B cell (primary cell): Measurements from ENCODE around the gene JAG1. TPM values are rescaled to one million over a fixed set of nuclear protein-coding genes. Genes with fewer than 3 reads are reported as not detected.

Experiments used
- ATAC-seq: fragments of 200-7000 bp; cut with Tn5 transposase; one replicate; pipeline ENCODE4 v1.10.0; 2021; ENCODE audit warnings: low read depth, mild to moderate bottlenecking, moderate number of reproducible peaks, moderate library complexity
- CTCF ChIA-PET: fragments of 350-600 bp; sonication (Branson Sonifier 250); formaldehyde crosslinking; loops from one replicate; lab custom pipeline; 2021; ENCODE audit warnings: antibody characterized with exemption, inconsistent platforms; lab: Charles Lee
- POLR2A ChIA-PET: fragments of 350-600 bp; sonication (Branson Sonifier 250); formaldehyde crosslinking; loops from one replicate; lab custom pipeline; 2021; ENCODE audit warnings: antibody characterized with exemption; lab: Charles Lee
- DNase-seq: peaks from one replicate; pipeline ENCODE4 v3.0.0; 2013
- H2AFZ ChIP-seq: 2 replicates; pipeline ENCODE4 v1.6.1; 2012; ENCODE audit warnings: mild to moderate bottlenecking, low read depth, low read length; ENCODE audit not compliant: insufficient read depth, poor library complexity, severe bottlenecking
- H3K27ac ChIP-seq, 2 donors: 1 replicate in 1 of 2; 2 replicates in 1 of 2; pipeline ENCODE4 v1.5.1; 2012 to 2013; ENCODE audit warnings: low read length in 2 of 2, mild to moderate bottlenecking in 2 of 2, moderate library complexity in 1 of 2
- H3K27me3 ChIP-seq, 4 experiments: fragments of 200-600 bp in 1 of 4; sonication (generic) in 1 of 4; replicated peaks in 1 of 4; 1 replicate in 2 of 4; 2 replicates in 2 of 4; pipeline versions ENCODE4 v1.6.1 to v1.7.0; 2013 to 2016; ENCODE audit warnings: low read length in 3 of 4, mild to moderate bottlenecking in 2 of 4, mixed read lengths in 1 of 4, moderate library complexity in 1 of 4; ENCODE audit not compliant: insufficient read depth in 4 of 4, control insufficient read depth in 3 of 4; ENCODE audit errors: control extremely low read depth in 1 of 4
- H3K36me3 ChIP-seq, 2 experiments: replicated peaks in 1 of 2; 1 replicate in 1 of 2; 2 replicates in 1 of 2; pipeline versions ENCODE4 v1.6.1 to v1.7.1; 2013; ENCODE audit warnings: low read length in 1 of 2; ENCODE audit not compliant: insufficient read depth in 2 of 2, control insufficient read depth in 1 of 2; ENCODE audit errors: control extremely low read depth in 1 of 2, extremely low read depth in 1 of 2
- H3K4me1 ChIP-seq, 2 donors: fragments of 200-600 bp in 1 of 2; sonication (generic) in 1 of 2; 1 replicate in 1 of 2; 2 replicates in 1 of 2; pipeline versions ENCODE4 v1.5.1 to v1.6.1; 2013 to 2017; ENCODE audit warnings: low read length in 2 of 2; ENCODE audit not compliant: control insufficient read depth in 2 of 2, insufficient read depth in 2 of 2
- H3K4me2 ChIP-seq: replicated peaks from 2 replicates; pipeline ENCODE3; 2012; ENCODE audit warnings: mild to moderate bottlenecking, low read depth, low read length; ENCODE audit not compliant: poor library complexity, severe bottlenecking
- H3K4me3 ChIP-seq, 5 experiments: fragments of 200-600 bp in 1 of 5; sonication (generic) in 1 of 5; 1 replicate in 3 of 5; 2 replicates in 2 of 5; pipeline versions ENCODE4 v1.5.1 to v1.7.0; 2011 to 2016; ENCODE audit warnings: low read length in 4 of 5, mild to moderate bottlenecking in 4 of 5, low read depth in 2 of 5, control low read depth in 1 of 5, moderate library complexity in 1 of 5; ENCODE audit not compliant: insufficient read depth in 1 of 5; ENCODE audit errors: control extremely low read depth in 1 of 5, extremely low read depth in 1 of 5
- H3K79me2 ChIP-seq: fragments of 200-600 bp; sonication (generic); one replicate; pipeline ENCODE4 v1.6.0; 2016; ENCODE audit warnings: low read length; ENCODE audit not compliant: control insufficient read depth, insufficient read depth
- H3K9ac ChIP-seq: fragments of 200-600 bp; sonication (generic); 2 replicates; pipeline ENCODE4 v1.6.1; 2017; ENCODE audit warnings: mild to moderate bottlenecking, low read length, moderate library complexity
- H3K9me3 ChIP-seq, 3 donors: one replicate each; pipeline versions ENCODE4 v1.6.1 to v1.7.1; 2013; ENCODE audit warnings: low read length in 2 of 3; ENCODE audit not compliant: control insufficient read depth in 2 of 3, insufficient read depth in 1 of 3; ENCODE audit errors: control extremely low read depth in 1 of 3
- H4K20me1 ChIP-seq: 2 replicates; pipeline ENCODE4 v1.6.0; 2012; ENCODE audit warnings: mild to moderate bottlenecking, low read length; ENCODE audit not compliant: insufficient read depth, control insufficient read depth, poor library complexity, severe bottlenecking
- H3K27ac Mint-ChIP-seq: one replicate; pipeline ENCODE4 v1.8.0; 2021; ENCODE audit warnings: mixed read lengths
- H3K27me3 Mint-ChIP-seq: one replicate; pipeline ENCODE4 v1.8.0; 2021; ENCODE audit warnings: mixed read lengths
- H3K4me1 Mint-ChIP-seq: one replicate; pipeline ENCODE4 v1.8.0; 2021; ENCODE audit warnings: mixed read lengths
- H3K4me3 Mint-ChIP-seq: one replicate; pipeline ENCODE4 v1.8.0; 2021; ENCODE audit warnings: mixed read lengths
- H3K9me3 Mint-ChIP-seq: one replicate; pipeline ENCODE4 v1.8.0; 2022; ENCODE audit warnings: mixed read lengths; ENCODE audit not compliant: insufficient read depth
- EZH2 ChIP-seq: IDR thresholded peaks from 2 replicates; pipeline ENCODE4 v1.6.1; 2012; ENCODE audit warnings: borderline replicate concordance, low read depth, mild to moderate bottlenecking, moderate library complexity, low read length; ENCODE audit not compliant: insufficient read depth, poor library complexity, severe bottlenecking
- WGBS: methylation state at CpG from one replicate; pipeline ENCODE4 v1.1.5; 2013; ENCODE audit warnings: missing lambda C conversion rate; ENCODE audit not compliant: insufficient coverage; 5-methylcytosine and 5-hydroxymethylcytosine counted together
- intact Hi-C: fragments of 100-400 bp; cut with micrococcal nuclease; formaldehyde crosslinking; loops from one replicate; pipeline ENCODE4 v1.10.0; 2022
- polyA plus RNA-seq: library from polyadenylated mRNA; depleted of rRNA; stranded (reverse); fragments of >200 nt; gene quantifications from 2 replicates; pipeline ENCODE4 v1.2.3, GENCODE V29; 2012
- total RNA-seq, 2 donors: library from RNA; stranded (reverse); fragments of 120-200 nt in 1 of 2; gene quantifications; 1 replicate in 1 of 2; 2 replicates in 1 of 2; pipeline versions ENCODE4 v1.2.3 to v1.2.4, GENCODE V29; 2013 to 2022
- TF ChIP-seq, protein P1 (sequence below): fragments of 200-600 bp; IDR thresholded peaks from one replicate; pipeline ENCODE4 v1.8.0; 2022; ENCODE audit warnings: antibody characterized with exemption, mild to moderate bottlenecking

JAG1 gene
- total and polyA plus RNA-seq, 2 donors (not counting 1 experiment from before 2014, with no cell fraction given): not detected

DNA sequence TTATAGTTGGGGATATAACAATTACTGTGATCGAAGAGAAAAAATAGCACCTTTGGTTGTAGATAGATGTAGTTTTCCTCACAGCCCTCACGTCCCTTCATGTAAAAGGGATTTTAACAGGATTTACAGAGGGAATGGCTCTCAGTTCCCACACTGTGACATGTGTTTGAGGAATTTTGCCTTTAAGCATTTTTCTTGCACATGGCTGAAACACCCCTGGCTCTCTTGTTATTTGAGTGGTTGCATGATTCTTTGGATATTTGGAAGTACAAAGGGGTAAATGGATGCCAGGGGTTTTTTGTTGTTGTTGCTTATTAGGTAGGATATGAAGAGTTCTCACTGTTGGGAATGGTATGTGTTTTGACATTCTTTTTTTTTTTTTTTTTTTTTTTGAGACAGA is 48.2 kb downstream of the JAG1 start:
- H3K4me1 Mint-ChIP-seq: no peaks in the 10 kb centered on the region
- no peaks in the 10 kb centered on the region for H3K27me3 Mint-ChIP-seq
- no peak overlapping the region for H2AFZ ChIP-seq
- no peaks in the 10 kb centered on the region for H3K9me3 ChIP-seq
- no peaks in the 10 kb centered on the region for H3K27me3 ChIP-seq
- H3K9me3 Mint-ChIP-seq: no peaks in the 10 kb centered on the region
- no peak overlapping the region for H3K9ac ChIP-seq
- H3K4me3 ChIP-seq: no peak overlapping the region
- no peaks in the 10 kb centered on the region for H3K36me3 ChIP-seq
- intact Hi-C loops: no loop called here
- H3K4me2 ChIP-seq: no peak overlapping the region
- ATAC-seq (no peak), DNase-seq (no peak)
- TF ChIP-seq EZH2: no peak
- TF ChIP-seq, protein P1, sequence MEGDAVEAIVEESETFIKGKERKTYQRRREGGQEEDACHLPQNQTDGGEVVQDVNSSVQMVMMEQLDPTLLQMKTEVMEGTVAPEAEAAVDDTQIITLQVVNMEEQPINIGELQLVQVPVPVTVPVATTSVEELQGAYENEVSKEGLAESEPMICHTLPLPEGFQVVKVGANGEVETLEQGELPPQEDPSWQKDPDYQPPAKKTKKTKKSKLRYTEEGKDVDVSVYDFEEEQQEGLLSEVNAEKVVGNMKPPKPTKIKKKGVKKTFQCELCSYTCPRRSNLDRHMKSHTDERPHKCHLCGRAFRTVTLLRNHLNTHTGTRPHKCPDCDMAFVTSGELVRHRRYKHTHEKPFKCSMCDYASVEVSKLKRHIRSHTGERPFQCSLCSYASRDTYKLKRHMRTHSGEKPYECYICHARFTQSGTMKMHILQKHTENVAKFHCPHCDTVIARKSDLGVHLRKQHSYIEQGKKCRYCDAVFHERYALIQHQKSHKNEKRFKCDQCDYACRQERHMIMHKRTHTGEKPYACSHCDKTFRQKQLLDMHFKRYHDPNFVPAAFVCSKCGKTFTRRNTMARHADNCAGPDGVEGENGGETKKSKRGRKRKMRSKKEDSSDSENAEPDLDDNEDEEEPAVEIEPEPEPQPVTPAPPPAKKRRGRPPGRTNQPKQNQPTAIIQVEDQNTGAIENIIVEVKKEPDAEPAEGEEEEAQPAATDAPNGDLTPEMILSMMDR: no peak
- no peak overlapping the region for H3K27ac Mint-ChIP-seq
- H3K4me3 Mint-ChIP-seq: no peak overlapping the region
- no peaks in the 10 kb centered on the region for H3K4me1 ChIP-seq
- H4K20me1 ChIP-seq: no peaks in the 10 kb centered on the region
- H3K79me2 ChIP-seq: no peaks in the 10 kb centered on the region
- H3K27ac ChIP-seq: no peak overlapping the region
- ChIA-PET CTCF (no interaction called here), POLR2A (no interaction called here)
- no CpG with 5 or more reads among the region's 2 CpGs for WGBS

DNA sequence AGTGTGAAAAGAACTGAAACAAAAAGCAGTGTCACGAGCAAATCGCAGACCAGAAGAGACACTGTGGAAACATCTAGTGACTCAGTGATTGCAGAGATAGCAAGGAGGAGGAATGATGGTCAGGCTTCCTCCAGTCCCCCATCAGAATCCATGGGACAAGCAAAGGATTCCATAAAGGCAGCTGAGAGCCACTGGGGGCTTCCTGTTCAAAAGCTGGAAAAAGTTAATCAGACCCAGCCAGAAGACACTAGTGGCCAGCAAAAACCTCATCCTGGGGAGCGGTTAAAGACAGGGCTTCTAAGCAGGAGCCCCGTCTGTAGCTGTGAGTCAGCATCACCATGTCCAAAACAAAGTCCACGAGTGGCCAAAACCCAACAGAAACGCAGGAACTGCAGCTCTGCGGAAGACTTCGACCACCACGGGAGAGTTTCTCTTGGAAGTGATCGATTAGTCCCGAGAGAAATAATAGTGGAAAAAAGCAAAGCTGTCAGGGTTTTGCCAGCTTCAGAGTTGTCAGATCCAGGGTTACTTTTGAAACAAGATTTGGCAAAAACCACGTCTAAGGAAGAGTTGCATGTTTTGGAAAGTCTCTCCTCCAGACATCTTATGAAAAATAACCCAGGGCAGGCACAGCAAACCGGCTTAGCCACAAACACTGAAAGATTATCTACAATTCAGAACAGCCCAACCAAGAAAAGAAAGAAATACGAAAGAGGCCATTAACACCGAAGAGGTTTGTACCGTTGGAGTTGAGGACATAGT is 51.0 kb downstream of the JAG1 start:
- TF ChIP-seq EZH2: no peak
- TF ChIP-seq, protein P1: no peak
- H2AFZ ChIP-seq: no peak overlapping the region
- no peak overlapping the region for H3K4me3 ChIP-seq
- H4K20me1 ChIP-seq: no peaks in the 10 kb centered on the region
- Mint-ChIP-seq H3K4me3 (no peak overlapping the region), H3K9me3 (no peaks in the 10 kb centered on the region), H3K27ac (no peak overlapping the region), H3K27me3 (no peaks in the 10 kb centered on the region), H3K4me1 (no peaks in the 10 kb centered on the region)
- H3K9me3 ChIP-seq: no peaks in the 10 kb centered on the region
- H3K9ac ChIP-seq: no peak overlapping the region
- intact Hi-C loops: no loop called here
- no peaks in the 10 kb centered on the region for H3K4me1 ChIP-seq
- no peaks in the 10 kb centered on the region for H3K27me3 ChIP-seq
- ChIA-PET POLR2A (no interaction called here), CTCF (no interaction called here)
- WGBS: 98% methylated on average over 15 of the region's 16 CpGs
- DNase-seq (no peak), ATAC-seq (no peak)
- no peak overlapping the region for H3K4me2 ChIP-seq
- H3K27ac ChIP-seq: no peak overlapping the region
- H3K79me2 ChIP-seq: no peaks in the 10 kb centered on the region
- no peaks in the 10 kb centered on the region for H3K36me3 ChIP-seq
